ENCODE data around the gene TGFBR3.

Gene TGFBR3

DNA sequence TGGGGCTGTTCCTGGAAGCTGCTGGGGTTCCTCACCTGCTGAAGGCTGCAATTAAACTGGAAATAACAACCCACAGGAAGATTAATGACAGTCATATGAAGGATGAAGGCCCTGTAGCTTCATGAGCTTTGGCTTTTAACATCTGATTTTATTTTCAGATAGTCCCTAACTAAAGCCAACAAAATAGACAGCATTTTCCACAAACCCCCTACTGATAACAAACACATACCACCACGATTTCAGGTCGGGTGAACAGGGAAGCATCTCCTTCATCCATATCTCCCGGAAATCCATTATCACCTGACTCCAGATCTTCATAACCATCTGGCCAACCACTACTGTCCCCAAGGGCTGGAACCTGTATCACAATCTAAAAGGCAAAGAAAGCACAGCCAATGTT lies 169.6 kb downstream of the TGFBR3 start:
- no peak overlapping the region for H3K4me3 Mint-ChIP-seq
- peaks cover 37% of the 10 kb centered on the region for H3K36me3 Mint-ChIP-seq
- H3K9me3 Mint-ChIP-seq (ENCODE audit: low read depth), result no peaks in the 10 kb centered on the region
- H3K4me1 Mint-ChIP-seq (ENCODE audit: low read depth), result peaks cover 18% of the 10 kb centered on the region
- H3K27ac Mint-ChIP-seq, result no peak overlapping the region
- no peaks in the 10 kb centered on the region for H3K27me3 Mint-ChIP-seq

DNA sequence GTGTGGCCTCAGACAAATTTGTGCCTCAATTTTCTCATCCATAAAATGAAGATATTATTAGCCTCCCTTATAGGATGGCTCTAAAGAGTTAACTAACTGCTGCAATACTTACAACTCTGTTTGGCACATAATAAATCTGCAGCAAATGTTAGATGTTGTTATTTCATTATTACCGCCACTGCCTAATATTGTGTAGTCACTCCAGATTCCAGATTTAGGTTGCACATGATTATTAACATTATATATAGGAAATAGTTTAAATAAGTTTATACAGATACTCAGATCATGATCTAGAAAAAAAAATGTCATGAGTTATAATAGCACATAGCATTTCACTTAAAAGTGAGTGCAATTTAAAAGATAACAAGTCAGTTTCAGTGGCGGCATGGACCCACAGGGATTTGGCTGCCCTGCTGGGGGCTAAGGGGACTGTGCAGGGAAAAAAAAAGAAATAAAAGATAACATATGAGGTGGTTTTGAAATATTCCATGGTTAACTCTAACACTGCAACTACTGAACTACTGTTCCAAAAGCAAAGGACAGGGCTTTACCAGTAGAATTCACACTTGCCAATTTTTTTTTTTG lies 170.4 kb downstream of the TGFBR3 start:
- Mint-ChIP-seq H3K9me3 (ENCODE audit: low read depth) (no peaks in the 10 kb centered on the region), H3K36me3 (peaks cover 38% of the 10 kb centered on the region), H3K27ac (no peak overlapping the region), H3K4me1 (ENCODE audit: low read depth) (peaks cover 18% of the 10 kb centered on the region), H3K27me3 (no peaks in the 10 kb centered on the region), H3K4me3 (no peak overlapping the region)

GRCh38 chr1:91714867-91715381 lies 171.0 kb downstream of the TGFBR3 start:
- H3K4me1 Mint-ChIP-seq (ENCODE audit: low read depth), result peaks cover 18% of the 10 kb centered on the region

DNA sequence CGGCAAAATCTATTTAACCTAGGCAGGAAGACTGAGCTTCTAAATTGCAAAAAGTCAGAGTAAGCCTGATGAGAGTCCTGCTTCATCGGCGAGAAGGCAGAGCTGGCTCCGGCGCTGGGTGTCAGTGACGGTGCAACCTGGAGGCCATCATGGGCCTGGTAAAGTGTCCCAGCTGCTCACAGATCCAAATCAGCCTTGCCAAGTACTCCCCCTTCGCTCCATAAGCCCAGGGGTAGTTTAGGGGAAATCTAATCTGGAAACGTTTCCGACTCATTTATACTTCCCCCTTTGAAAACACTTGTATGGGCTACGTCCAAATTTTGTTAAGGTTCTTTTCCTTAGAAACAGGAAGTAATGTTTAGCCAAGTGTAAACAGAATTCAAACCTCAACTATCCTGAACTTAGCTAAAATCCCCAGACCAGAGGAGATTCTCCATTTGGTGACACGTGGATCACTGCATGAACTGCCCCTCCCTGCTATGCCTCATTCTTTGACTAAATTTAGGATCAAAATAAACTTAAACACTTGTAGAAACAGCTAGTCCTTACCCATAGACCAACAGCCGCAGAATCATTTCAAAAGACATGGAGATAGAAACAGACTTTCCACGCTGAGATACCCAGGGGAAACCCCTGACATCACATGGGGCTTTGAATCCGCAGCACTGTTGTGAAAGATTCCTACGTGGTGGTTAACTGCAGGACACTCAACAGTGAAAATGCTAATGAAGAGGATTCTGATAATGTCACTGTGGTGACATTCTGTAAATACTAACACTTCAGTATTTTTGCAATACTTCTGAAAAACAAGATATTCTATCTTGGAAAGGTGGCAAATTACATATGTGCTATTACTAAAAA lies 172.7 kb downstream of the TGFBR3 start:
- H3K27me3 Mint-ChIP-seq, result no peaks in the 10 kb centered on the region
- peaks cover 18% of the 10 kb centered on the region for H3K4me1 Mint-ChIP-seq (ENCODE audit: low read depth)
- no peaks in the 10 kb centered on the region for H3K9me3 Mint-ChIP-seq (ENCODE audit: low read depth)
- H3K27ac Mint-ChIP-seq, result peak overlapping the region; percentile 81
- H3K4me3 Mint-ChIP-seq, result peak overlapping the region; percentile 44
- H3K36me3 Mint-ChIP-seq, result peaks cover 32% of the 10 kb centered on the region

More at GRCh38 chr1:91714867-91715381, 171.0 kb downstream of the TGFBR3 start:
- no peaks in the 10 kb centered on the region for H3K27me3 Mint-ChIP-seq
- no peak overlapping the region for H3K4me3 Mint-ChIP-seq
- no peaks in the 10 kb centered on the region for H3K9me3 Mint-ChIP-seq (ENCODE audit: low read depth)
- no peak overlapping the region for H3K27ac Mint-ChIP-seq
- H3K36me3 Mint-ChIP-seq, result peaks cover 39% of the 10 kb centered on the region

- no peaks in the 10 kb centered on the region for H3K27me3 Mint-ChIP-seq
- peaks cover 35% of the 10 kb centered on the region for H3K36me3 Mint-ChIP-seq
- no peak overlapping the region for H3K4me3 Mint-ChIP-seq
- H3K9me3 Mint-ChIP-seq (ENCODE audit: low read depth), result no peaks in the 10 kb centered on the region
- H3K27ac Mint-ChIP-seq, result peak overlapping the region; percentile 65
- peaks cover 18% of the 10 kb centered on the region for H3K4me1 Mint-ChIP-seq (ENCODE audit: low read depth)
These were observed 173.6 kb downstream of the TGFBR3 start for GRCh38 chr1:91712393-91712792.

DNA sequence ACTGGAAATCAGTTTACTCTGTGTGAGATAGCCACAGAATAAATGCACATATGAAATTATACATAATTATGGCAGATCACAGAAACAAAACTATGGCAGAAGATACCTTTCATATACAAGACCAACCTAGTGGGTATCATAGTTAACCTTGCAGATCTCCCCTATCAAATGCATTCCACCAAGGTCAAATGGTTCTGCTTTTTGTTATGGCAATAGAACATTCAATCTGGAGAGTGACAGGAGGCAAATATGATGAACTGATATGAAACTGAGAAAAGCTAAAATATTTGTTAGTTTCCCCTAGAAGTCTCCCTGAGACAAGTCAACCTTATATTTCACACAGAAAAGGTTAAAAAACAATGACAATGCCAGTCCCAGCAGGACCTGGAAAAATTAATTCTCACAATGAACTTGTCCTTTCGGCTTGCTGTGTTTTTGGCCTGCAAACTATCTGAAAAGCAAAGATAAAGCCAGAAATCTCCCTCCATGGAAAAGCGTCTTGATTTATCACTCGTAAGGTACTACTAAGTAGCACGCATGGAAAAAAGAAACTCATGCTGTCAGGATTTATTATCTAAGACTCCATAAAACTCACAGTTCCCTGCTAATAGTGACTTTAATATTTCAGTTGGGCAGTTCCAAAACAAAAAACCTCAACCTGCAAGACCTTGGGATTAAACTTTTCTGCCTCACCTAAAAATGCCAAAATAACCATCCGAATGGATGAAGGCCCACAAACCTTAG lies 174.3 kb downstream of the TGFBR3 start:
- Mint-ChIP-seq H3K9me3 (ENCODE audit: low read depth) (no peaks in the 10 kb centered on the region), H3K4me1 (ENCODE audit: low read depth) (peaks cover 18% of the 10 kb centered on the region), H3K27me3 (no peaks in the 10 kb centered on the region), H3K4me3 (no peak overlapping the region), H3K27ac (no peak overlapping the region), H3K36me3 (peaks cover 40% of the 10 kb centered on the region)

DNA sequence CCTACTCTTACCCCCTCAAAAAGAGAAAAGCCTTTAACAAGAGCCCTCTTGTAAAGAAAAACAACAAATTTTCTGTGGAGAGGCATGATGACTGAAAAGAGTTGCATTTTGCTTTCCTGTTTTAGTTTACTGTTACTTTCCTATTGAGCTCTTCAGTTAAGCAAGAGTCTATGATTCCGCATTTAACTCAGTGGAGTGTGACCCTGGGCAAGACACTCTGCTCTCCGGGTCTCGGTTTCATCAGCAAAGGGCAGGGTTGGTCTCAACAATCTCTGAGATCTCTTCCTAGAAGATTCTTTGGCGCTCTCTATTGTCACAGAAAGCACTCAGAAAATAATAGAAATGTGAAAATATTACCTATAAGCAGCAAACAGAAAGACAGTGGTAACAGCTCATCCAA lies 175.7 kb downstream of the TGFBR3 start:
- Mint-ChIP-seq H3K27ac (no peak overlapping the region), H3K4me1 (ENCODE audit: low read depth) (peaks cover 18% of the 10 kb centered on the region), H3K9me3 (ENCODE audit: low read depth) (no peaks in the 10 kb centered on the region), H3K36me3 (peaks cover 39% of the 10 kb centered on the region), H3K4me3 (no peak overlapping the region), H3K27me3 (no peaks in the 10 kb centered on the region)

GRCh38 chr1:91708691-91709090 lies 177.3 kb downstream of the TGFBR3 start:
- Mint-ChIP-seq H3K36me3 (peaks cover 38% of the 10 kb centered on the region), H3K4me3 (no peak overlapping the region)

GRCh38 chr1:91707890-91708218 lies 178.1 kb downstream of the TGFBR3 start:
- H3K4me1 Mint-ChIP-seq (ENCODE audit: low read depth), result peaks cover 10% of the 10 kb centered on the region
- H3K4me3 Mint-ChIP-seq, result no peak overlapping the region
- H3K27ac Mint-ChIP-seq, result no peak overlapping the region
- H3K36me3 Mint-ChIP-seq, result peaks cover 40% of the 10 kb centered on the region
- no peaks in the 10 kb centered on the region for H3K9me3 Mint-ChIP-seq (ENCODE audit: low read depth)
- H3K27me3 Mint-ChIP-seq, result no peaks in the 10 kb centered on the region

More at GRCh38 chr1:91708691-91709090, 177.3 kb downstream of the TGFBR3 start:
- H3K4me1 Mint-ChIP-seq (ENCODE audit: low read depth), result peaks cover 17% of the 10 kb centered on the region
- no peaks in the 10 kb centered on the region for H3K9me3 Mint-ChIP-seq (ENCODE audit: low read depth)
- no peaks in the 10 kb centered on the region for H3K27me3 Mint-ChIP-seq
- no peak overlapping the region for H3K27ac Mint-ChIP-seq

- Mint-ChIP-seq H3K4me3 (no peak overlapping the region), H3K27me3 (no peaks in the 10 kb centered on the region), H3K27ac (no peak overlapping the region), H3K4me1 (ENCODE audit: low read depth) (peaks cover 5% of the 10 kb centered on the region), H3K36me3 (peaks cover 39% of the 10 kb centered on the region), H3K9me3 (ENCODE audit: low read depth) (no peaks in the 10 kb centered on the region)
These were observed 178.6 kb downstream of the TGFBR3 start for GRCh38 chr1:91707114-91707889.

- Mint-ChIP-seq H3K27me3 (no peaks in the 10 kb centered on the region), H3K36me3 (peaks cover 32% of the 10 kb centered on the region), H3K4me1 (ENCODE audit: low read depth) (no peaks in the 10 kb centered on the region), H3K27ac (no peak overlapping the region), H3K4me3 (no peak overlapping the region), H3K9me3 (ENCODE audit: low read depth) (no peaks in the 10 kb centered on the region)
These were observed 179.6 kb downstream of the TGFBR3 start for GRCh38 chr1:91706140-91706957.

- no peaks in the 10 kb centered on the region for H3K27me3 Mint-ChIP-seq
- peaks cover 34% of the 10 kb centered on the region for H3K36me3 Mint-ChIP-seq
- H3K4me1 Mint-ChIP-seq (ENCODE audit: low read depth), result no peaks in the 10 kb centered on the region
- no peaks in the 10 kb centered on the region for H3K9me3 Mint-ChIP-seq (ENCODE audit: low read depth)
- no peak overlapping the region for H3K4me3 Mint-ChIP-seq
- H3K27ac Mint-ChIP-seq, result no peak overlapping the region
These were observed 181.2 kb downstream of the TGFBR3 start for GRCh38 chr1:91704746-91705145.

DNA sequence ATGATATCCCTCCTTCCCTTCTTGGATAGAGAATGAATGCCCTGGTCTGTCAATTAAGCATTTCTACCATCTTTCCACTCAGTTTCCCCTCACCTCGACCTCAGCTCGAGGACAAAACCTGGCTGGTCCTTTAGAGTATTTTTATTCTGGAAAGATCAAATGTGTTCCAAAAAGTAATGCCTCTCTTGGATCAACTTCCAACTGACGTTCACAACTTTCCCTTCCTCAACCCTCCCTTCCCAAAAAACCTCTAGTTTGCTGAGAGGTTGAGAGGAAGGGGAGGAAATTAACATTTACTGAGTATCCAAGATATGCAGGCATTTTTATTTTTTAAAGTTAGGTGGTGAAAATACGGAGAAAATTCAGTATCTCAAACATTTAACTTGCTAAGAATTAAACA lies 182.9 kb downstream of the TGFBR3 start:
- Mint-ChIP-seq H3K27ac (no peak overlapping the region), H3K4me1 (ENCODE audit: low read depth) (peaks cover 11% of the 10 kb centered on the region), H3K9me3 (ENCODE audit: low read depth) (no peaks in the 10 kb centered on the region), H3K27me3 (no peaks in the 10 kb centered on the region), H3K36me3 (peaks cover 32% of the 10 kb centered on the region), H3K4me3 (no peak overlapping the region)

DNA sequence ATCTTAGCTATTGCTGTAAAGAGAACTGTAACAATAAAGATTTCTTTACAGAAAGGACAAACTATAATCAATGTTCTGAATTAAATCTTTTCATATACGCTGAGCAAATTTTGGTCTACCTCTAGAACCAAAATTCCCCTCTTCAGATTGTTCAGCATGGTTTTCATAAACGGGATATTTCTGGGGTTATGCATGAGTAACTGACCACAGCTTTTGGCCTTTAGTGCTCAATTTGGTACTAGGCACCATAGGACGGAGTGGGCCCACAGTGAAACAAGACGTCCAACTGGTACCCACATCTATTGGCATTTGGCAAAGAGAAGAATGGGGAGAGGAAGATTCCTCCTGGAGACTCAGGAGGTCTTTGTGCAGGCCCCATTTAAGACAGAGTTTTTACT lies 184.5 kb downstream of the TGFBR3 start:
- Mint-ChIP-seq H3K27me3 (no peaks in the 10 kb centered on the region), H3K4me3 (no peak overlapping the region), H3K9me3 (ENCODE audit: low read depth) (no peaks in the 10 kb centered on the region), H3K4me1 (ENCODE audit: low read depth) (peaks cover 27% of the 10 kb centered on the region), H3K27ac (no peak overlapping the region), H3K36me3 (peaks cover 24% of the 10 kb centered on the region)

Measured in activated naive CD8-positive, alpha-beta T cell (primary cell).